Upper lobe of left lung (tissue), 6 donors: Measurements from ENCODE around the gene ZBTB11. TPM values are rescaled to one million over a fixed set of nuclear protein-coding genes. Genes with fewer than 3 reads are reported as not detected.

Experiments used
- ATAC-seq, 2 donors: fragments of 200-7000 bp; cut with Tn5 transposase; one replicate each; pipeline ENCODE4 v1.9.1; 2022; ENCODE audit warnings: mild to moderate bottlenecking in 2 of 2, moderate library complexity in 2 of 2; ENCODE audit not compliant: low FRiP score in 2 of 2
- DNase-seq, 2 donors: peaks; one replicate each; pipeline ENCODE4 v3.0.0-alpha.2; 2019 to 2020
- H3K27ac ChIP-seq, 4 donors: fragments of 200-600 bp; sonication (generic); one replicate each; pipeline ENCODE4 v1.5.1; 2016 to 2019
- H3K27me3 ChIP-seq, 4 donors: fragments of 200-600 bp; sonication (generic); one replicate each; pipeline ENCODE4 v1.5.1; 2017 to 2019
- H3K36me3 ChIP-seq, 4 donors: fragments of 200-600 bp; sonication (generic); one replicate each; pipeline ENCODE4 v1.5.1; 2016 to 2019
- H3K4me1 ChIP-seq, 4 donors: fragments of 200-600 bp; sonication (generic); one replicate each; pipeline ENCODE4 v1.5.1; 2018 to 2019
- H3K4me3 ChIP-seq, 4 donors: fragments of 200-600 bp; sonication (generic); one replicate each; pipeline ENCODE4 v1.5.1; 2017 to 2019; ENCODE audit warnings: mild to moderate bottlenecking in 2 of 4, moderate library complexity in 1 of 4
- H3K9me3 ChIP-seq, 4 donors: fragments of 200-600 bp; sonication (generic); one replicate each; pipeline ENCODE4 v1.5.1; 2018 to 2019
- CTCF ChIP-seq, 6 experiments: fragments of 450-650 bp in 4 of 6; fragments of 200-600 bp in 2 of 6; sonication (generic) in 2 of 6; IDR thresholded peaks; one replicate each; pipeline ENCODE4 v1.5.1; 2016 to 2019; ENCODE audit warnings: antibody characterized with exemption in 6 of 6
- EP300 ChIP-seq, 4 donors: sonication (generic); formaldehyde crosslinking; IDR thresholded peaks; one replicate each; pipeline ENCODE4 v1.5.1; 2017; ENCODE audit warnings: antibody characterized with exemption in 4 of 4, control low read depth in 2 of 4
- POLR2A ChIP-seq, 4 donors: fragments of 450-650 bp; IDR thresholded peaks; one replicate each; pipeline ENCODE4 v1.5.1; 2016 to 2017; ENCODE audit warnings: antibody characterized with exemption in 4 of 4, mild to moderate bottlenecking in 2 of 4
- POLR2AphosphoS5 ChIP-seq, 2 donors: sonication (generic); formaldehyde crosslinking; IDR thresholded peaks; one replicate each; pipeline ENCODE4 v1.5.1; 2017; ENCODE audit warnings: antibody characterized with exemption in 2 of 2
- WGBS, 2 donors: methylation state at CpG; one replicate each; pipeline ENCODE4 v1.1.5; 2017 to 2018; 5-methylcytosine and 5-hydroxymethylcytosine counted together
- total RNA-seq, 6 donors: library from RNA; depleted of rRNA in 4 of 6; stranded (reverse); fragments of >200 nt in 4 of 6; gene quantifications; one replicate each; pipeline versions ENCODE4 v1.1.0 to v1.2.1, GENCODE V29; 2016 to 2021
- donor health status: DM: no; HTN: no; CAD: no; lungs with moderate emphysema.
- donor health status: DM: no; HTN: yes; CAD: no; lungs with severe emphysema.

Gene ZBTB11
- total RNA-seq, 6 donors from 2014 or later = 16.3 to 41.4 (median 19.8) TPM

DNA sequence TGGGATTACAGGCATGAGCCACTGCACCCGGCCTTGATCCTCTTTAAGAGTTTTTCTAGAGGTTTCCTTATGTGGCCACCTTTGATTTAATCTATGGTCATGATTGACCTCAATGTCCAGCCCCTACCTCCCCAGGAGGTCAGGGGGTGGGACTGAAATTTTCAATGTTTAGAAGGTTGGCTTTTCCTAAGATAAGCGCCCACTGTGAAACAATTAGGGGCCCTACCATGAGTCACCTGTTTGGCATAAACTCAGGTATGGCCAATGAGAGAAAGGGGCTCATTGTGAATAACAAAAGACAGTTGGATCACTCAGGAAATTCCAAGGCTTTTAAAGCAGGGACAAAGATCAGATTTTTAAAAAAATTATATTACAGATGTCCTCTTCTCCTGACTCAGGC is 51.1 kb downstream of the ZBTB11 start:
- H3K4me1 ChIP-seq = no peaks in the 10 kb centered on the region
- H3K27me3 ChIP-seq = no peaks in the 10 kb centered on the region
- ATAC-seq (no peak), DNase-seq (no peak)
- no peak overlapping the region for H3K4me3 ChIP-seq
- WGBS, 2 donors = 95 to 100% methylated on average over 2 of the region's 2 CpGs
- no peak for TF ChIP-seq EP300 (IDR thresholded peaks at IDR 0.05)
- no peak for TF ChIP-seq POLR2AphosphoS5 (IDR thresholded peaks at IDR 0.05)
- no peak for TF ChIP-seq POLR2A (IDR thresholded peaks at IDR 0.05)
- TF ChIP-seq CTCF (IDR thresholded peaks at IDR 0.05) = no peak
- H3K9me3 ChIP-seq = no peaks in the 10 kb centered on the region
- H3K27ac ChIP-seq = no peak overlapping the region
- no peaks in the 10 kb centered on the region for H3K36me3 ChIP-seq

DNA sequence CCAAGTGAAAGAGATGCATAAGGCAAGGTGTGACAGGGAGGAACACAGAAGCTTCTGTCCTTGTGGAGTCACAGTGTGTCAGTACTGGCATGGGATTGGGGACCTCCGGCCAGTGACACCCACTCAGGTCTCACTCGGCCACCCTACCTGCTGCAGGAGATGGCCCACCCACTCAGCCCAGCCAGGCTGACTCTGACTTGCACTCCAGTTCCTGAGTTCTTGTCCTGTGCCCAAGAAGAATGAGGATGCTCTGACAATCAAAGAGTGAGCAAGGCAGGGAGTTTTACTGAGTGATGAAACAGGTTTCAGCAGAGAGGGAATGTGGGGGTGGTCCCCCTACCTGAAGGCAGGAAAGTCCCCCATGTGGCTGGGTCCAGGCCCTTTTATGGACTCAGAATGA is 52.1 kb downstream of the ZBTB11 start:
- no peak overlapping the region for H3K27ac ChIP-seq
- no peak for TF ChIP-seq CTCF (IDR thresholded peaks at IDR 0.05)
- no peaks in the 10 kb centered on the region for H3K4me1 ChIP-seq
- no peaks in the 10 kb centered on the region for H3K27me3 ChIP-seq
- no peaks in the 10 kb centered on the region for H3K9me3 ChIP-seq
- WGBS, 2 donors = 87 to 100% methylated on average over 2 of the region's 2 CpGs
- H3K36me3 ChIP-seq = no peaks in the 10 kb centered on the region
- DNase-seq (no peak), ATAC-seq (no peak)
- no peak overlapping the region for H3K4me3 ChIP-seq

DNA sequence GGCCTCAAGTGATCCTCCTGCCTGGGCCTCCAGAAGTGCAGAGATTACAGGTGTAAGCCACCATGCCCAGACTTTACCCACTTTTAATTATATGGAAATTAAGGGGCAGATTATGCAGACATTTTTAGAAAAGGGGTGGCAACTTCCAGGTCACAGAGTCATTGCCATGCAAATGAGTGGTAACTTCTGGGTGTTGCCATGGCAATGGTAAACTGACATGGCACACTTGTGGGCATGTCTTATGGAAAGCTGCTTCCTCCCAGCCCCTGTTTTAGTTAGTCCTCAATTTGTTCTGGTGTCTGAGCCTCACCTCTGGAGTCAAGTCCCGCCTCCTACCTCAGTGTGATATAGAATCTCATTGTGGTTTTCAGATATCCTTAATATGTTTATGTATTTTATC is 53.3 kb downstream of the ZBTB11 start:
- Histone ChIP-seq H3K27ac (no peak overlapping the region), H3K4me3 (no peak overlapping the region), H3K4me1 (no peaks in the 10 kb centered on the region), H3K9me3 (no peaks in the 10 kb centered on the region), H3K27me3 (no peaks in the 10 kb centered on the region), H3K36me3 (no peaks in the 10 kb centered on the region)
- DNase-seq (no peak), ATAC-seq (no peak)
- TF ChIP-seq CTCF (IDR thresholded peaks at IDR 0.05) (no peak), POLR2A (IDR thresholded peaks at IDR 0.05) (no peak), POLR2AphosphoS5 (IDR thresholded peaks at IDR 0.05) (no peak), EP300 (IDR thresholded peaks at IDR 0.05) (no peak)
- 100% methylated on average over 1 of the region's 1 CpG for WGBS, 2 donors

DNA sequence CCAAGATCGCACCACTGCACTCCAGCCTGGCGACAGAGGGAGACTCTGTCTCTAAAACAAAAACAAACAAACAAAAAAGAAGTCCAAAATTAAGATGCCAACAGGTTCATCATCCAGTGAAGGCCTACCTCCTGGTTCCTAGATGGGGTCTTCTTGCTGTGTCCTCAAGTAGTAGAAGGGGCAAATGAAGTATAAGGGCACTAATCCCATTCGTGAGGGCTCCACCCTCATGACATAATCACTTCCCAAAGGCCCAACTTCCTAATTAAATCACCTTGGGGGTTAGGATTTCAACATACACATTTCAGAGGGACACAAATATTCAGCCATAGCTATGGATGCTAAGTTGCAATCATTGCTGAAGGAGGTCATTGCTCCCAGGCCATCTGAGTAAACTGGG is 57.2 kb downstream of the ZBTB11 start:
- no peak for DNase-seq
- Histone ChIP-seq H3K36me3 (no peaks in the 10 kb centered on the region), H3K27me3 (no peaks in the 10 kb centered on the region), H3K27ac (no peak overlapping the region), H3K9me3 (no peaks in the 10 kb centered on the region), H3K4me1 (no peaks in the 10 kb centered on the region), H3K4me3 (no peak overlapping the region)
- ATAC-seq = no peak
- TF ChIP-seq CTCF (IDR thresholded peaks at IDR 0.05) (no peak), EP300 (IDR thresholded peaks at IDR 0.05) (no peak), POLR2AphosphoS5 (IDR thresholded peaks at IDR 0.05) (no peak), POLR2A (IDR thresholded peaks at IDR 0.05) (no peak)
- 89 to 94% methylated on average over 3 of the region's 3 CpGs for WGBS, 2 donors

DNA sequence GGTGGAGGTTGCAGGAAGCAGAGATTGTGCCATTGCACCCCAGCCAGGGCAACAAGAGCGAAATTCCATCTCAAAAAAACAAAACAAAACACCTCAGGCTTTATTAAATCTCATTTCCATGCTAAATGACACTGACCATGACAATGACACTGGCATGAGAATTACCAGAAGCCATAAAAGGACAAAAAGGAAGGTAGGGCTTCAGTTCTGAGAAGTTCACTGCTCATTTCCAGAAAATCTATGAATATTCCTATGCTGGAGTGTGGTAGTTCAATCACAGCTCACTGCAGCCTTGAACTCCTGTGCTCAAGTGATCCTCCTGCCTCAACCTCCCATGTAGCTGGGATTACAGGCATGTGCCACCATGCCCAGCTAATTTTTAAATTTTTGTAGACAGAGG is 58.2 kb downstream of the ZBTB11 start:
- Histone ChIP-seq H3K9me3 (no peaks in the 10 kb centered on the region), H3K4me1 (no peaks in the 10 kb centered on the region), H3K27ac (no peak overlapping the region), H3K27me3 (no peaks in the 10 kb centered on the region), H3K36me3 (no peaks in the 10 kb centered on the region), H3K4me3 (no peak overlapping the region)
- no peak for TF ChIP-seq CTCF (IDR thresholded peaks at IDR 0.05)
- no peak for TF ChIP-seq EP300 (IDR thresholded peaks at IDR 0.05)
- no peak for TF ChIP-seq POLR2A (IDR thresholded peaks at IDR 0.05)
- no peak for TF ChIP-seq POLR2AphosphoS5 (IDR thresholded peaks at IDR 0.05)
- 69 to 86% methylated on average over 1 of the region's 1 CpG for WGBS, 2 donors
- ATAC-seq (no peak), DNase-seq (no peak)
